Right kidney (tissue), 1 donor: ENCODE measurements around the gene ARHGEF4.
"Not testable (repeated sequence)": the region's sequence is repeated elsewhere in the genome, so short reads cannot be mapped to it uniquely, and the experiment has no call there.

ENCODE experiments used
- DNase-seq: peaks from one replicate; pipeline ENCODE4 v3.0.0-alpha.2; 2016

Gene ARHGEF4

DNA sequence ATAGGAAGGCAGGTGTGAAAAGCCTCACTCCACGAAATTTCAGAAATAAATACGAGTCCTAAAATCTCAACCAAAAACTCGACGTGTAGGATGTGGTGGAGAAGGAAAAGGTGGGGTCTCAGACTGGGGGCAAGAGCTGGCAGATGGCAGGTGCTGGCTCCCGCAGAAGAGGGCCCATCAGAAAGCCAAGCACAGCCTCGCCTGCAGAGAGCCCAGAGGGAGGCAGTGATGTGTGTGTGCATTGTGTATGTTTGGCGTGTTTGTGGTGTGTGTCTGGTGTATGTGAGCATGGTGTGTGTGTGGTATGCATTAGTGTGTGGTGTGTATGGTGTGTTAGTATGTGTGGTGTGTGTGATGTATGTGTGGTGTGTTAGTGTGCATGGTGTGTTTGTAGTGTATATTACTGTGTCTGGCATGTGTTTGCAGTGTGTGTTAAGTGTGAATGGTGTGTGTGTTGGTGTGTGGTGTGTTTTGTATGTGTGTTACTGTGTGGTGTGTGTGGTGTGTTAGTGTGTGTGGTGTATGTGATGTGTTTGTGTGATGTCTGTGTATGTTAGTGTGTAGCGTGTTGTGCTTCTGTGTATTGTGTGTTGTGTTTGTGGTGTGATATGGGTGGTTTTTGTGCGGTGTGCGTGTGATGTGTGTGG, 140.0 kb downstream of the ARHGEF4 start:
- no peak for DNase-seq

DNA sequence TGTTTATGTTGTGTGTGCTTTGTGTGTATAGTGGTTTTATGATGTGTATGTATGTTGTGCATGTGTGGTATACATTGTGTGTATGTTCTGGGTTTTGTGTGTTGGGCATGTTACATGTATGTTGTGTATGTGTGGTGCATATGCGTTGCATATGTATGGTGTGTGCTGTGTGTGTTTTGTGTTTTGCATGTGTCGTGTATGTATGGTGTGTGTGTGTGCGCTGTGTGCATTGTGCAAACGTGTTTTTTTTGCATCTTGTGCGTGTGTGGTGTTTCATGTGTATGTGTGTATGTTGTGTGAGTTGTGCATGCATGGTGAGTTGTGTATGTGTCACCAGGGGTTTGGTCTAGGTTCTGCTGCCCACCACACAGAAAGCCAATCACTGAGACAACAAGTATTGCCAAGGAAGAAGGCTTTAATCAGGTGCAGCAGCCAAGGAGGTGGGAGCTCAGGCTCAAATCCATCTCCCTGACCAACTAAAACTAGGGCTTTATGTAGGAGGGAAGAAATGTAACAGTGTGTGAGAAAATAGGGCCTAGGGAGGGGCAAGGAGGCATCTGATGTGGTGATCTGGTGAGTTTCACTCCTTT, 140.8 kb downstream of the ARHGEF4 start:
- no peak for DNase-seq

- DNase-seq, result no peak
Observed at GRCh38 chr2:130981667-130982066, 145.0 kb downstream of the ARHGEF4 start.

GRCh38 chr2:130985206-130985780, 148.6 kb downstream of the ARHGEF4 start:
- DNase-seq, result no peak

GRCh38 chr2:130985831-130986649, 149.3 kb downstream of the ARHGEF4 start:
- no peak for DNase-seq

DNA sequence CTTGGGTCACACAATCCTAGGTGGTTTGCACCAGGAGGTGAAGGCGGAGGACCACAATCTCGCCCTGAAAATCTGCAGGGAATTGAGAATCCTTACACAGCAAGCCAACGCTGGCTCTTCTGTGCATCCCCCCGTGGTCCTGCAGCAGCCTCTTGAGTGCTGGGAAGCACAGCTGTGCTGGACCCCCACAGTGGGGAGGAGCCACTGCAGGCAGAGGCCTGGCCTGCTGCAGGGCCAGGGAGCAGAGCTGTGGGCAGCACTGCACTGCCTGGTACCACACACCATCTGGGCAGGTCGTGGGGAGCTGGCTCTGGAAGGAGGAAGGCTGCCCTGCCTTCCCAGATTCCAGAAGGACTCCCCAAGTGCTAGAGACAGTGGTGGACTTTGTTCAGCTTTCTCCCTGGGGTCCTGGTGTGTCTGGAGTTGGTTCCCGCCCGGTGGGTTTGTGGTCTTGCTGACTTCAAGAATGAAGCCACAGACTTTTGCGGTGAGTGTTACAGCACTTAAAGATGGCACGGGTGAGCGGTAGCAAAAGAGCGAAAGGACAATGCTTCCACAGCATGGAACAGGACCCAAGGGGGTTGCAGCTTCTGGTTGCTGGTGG, 150.3 kb downstream of the ARHGEF4 start:
- no peak for DNase-seq

- no peak for DNase-seq
Observed at GRCh38 chr2:130987519-130988425, 151.1 kb downstream of the ARHGEF4 start.

DNA sequence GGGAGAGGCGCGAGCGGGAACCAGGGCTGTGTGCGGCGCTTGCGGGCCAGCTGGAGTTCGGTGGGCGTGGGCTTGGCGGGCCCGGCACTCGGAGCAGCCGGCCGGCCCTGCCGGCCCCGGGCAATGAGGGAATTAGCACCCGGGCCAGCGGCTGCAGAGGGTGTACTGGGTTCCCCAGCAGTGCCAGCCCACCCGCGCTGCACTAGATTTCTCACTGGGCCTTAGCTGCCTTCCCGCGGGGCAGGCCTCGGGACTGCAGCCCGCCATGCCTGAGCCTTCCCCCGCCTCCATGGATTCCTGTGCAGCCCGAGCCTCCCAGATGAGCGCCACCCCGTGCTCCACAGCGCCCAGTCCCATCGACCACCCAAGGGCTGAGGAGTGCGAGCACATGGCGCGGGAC, 154.7 kb downstream of the ARHGEF4 start:
- not testable (repeated sequence) for DNase-seq

- DNase-seq, result not testable (repeated sequence)
Observed at GRCh38 chr2:130992003-130992402, 155.3 kb downstream of the ARHGEF4 start.

DNA sequence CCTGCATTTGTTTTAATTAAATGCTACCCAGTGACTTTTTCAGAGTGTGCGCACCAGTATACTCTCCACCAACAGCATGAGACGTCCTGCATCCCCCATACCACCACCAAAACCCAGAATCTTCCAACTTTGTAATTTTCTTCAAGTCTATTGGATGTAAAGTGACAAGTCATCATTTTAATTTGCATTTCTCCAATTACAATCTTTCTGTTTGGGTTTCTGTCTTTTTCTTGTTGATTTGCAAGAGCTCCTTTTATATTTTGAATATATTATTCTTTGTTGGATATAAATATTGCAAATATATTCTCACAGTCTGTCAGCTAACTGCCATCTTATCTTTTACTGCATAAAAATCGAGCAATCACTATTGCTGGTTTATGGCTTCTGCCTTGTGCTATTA, 160.0 kb downstream of the ARHGEF4 start:
- no peak for DNase-seq

GRCh38 chr2:130997198-130997597, 160.5 kb downstream of the ARHGEF4 start:
- no peak for DNase-seq

DNA sequence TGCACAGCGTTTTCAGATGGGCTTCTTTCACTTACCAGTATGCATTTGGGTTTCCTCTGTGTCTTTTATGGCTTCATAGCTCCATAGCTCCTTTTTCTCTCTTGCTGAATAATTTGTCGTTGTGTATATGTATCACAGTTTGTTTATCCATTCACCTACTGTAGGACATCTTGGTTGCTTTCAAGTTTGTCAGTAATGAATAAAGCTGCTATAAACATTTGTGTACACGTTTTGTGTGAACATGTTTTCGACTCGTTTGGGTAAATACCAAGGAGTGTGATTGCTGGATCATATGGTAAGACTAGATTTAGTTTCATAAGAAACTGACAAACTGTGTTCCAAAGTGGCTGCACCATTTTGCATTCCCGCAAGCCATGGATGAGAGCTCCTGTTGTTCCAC, 161.8 kb downstream of the ARHGEF4 start:
- no peak for DNase-seq

DNA sequence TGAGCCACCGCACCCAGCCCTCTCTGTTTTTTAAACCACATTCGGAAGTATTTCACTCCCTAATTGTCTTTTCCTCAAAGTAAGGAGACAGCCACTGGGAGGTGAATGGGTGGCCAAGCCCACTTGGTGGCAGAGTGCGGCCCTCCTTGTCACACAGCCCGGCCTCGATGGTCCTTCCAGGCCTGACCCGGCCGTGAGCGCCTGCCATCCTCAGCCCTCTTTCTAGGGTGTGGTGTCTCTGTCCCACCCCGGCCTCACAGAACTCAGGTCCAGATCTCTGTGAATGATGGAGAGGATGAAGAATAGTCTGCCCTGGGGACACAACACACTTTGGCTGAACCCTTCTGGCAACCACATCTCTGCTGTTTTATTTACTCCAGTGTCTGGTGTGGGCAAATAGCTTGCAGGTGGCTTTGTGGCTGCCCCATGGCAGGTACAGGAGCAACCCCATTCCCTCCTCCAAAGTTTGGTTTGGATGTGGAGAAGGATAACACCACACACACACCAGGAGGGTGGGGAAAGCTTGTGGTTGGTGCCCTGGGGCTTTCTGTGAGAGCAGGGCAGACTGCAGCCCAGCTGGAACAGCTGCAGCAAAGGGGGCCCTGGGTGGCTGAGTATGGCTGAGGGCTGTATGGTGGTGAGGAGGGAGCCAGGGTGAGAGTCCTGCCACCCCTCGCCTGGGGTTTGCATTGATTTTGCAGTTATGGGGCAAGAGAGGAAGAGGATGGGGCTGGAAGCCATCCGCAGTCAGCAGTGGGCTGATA, 167.9 kb downstream of the ARHGEF4 start:
- DNase-seq, result no peak

GRCh38 chr2:131005216-131005935, 168.7 kb downstream of the ARHGEF4 start:
- DNase-seq, result no peak

- no peak for DNase-seq
Observed at GRCh38 chr2:131006561-131006960, 169.8 kb downstream of the ARHGEF4 start.

GRCh38 chr2:131008967-131009366, 172.3 kb downstream of the ARHGEF4 start:
- DNase-seq, result no peak

- no peak for DNase-seq
Observed at GRCh38 chr2:131009713-131010475, 173.2 kb downstream of the ARHGEF4 start.

- no peak for DNase-seq
Observed at GRCh38 chr2:131010566-131010965, 173.9 kb downstream of the ARHGEF4 start.

DNA sequence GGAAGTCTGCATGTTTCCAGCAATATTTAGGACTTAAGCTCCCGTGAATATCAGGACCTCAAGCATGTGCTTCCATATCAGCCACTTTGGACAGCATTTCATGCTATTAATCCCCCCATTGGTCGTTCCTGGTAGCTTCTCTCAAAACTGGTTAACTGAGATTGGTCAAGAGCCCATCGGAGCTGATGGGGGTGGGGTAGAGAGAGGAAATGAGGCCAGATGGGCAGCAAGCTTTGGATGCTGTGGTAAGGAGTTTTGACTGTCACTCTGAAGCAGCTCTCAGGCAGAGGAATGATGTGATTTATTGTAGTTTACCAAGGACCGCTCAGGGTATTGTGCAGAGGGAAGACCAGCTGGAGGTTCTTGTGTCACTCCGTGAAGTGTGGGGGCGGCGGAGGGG, 174.8 kb downstream of the ARHGEF4 start:
- no peak for DNase-seq
